Stimulated activated CD4-positive, alpha-beta T cell treated with anti-CD3 and anti-CD28 coated beads, Interleukin-12 subunit alpha, Interleukin-12 subunit beta, amount 100 ng/mL, for 48 hours (primary cell): ENCODE data around the gene ANXA3.
"Not testable (repeated sequence)": the region's sequence is repeated elsewhere in the genome, so short reads cannot be mapped to it uniquely, and the experiment has no call there.

Experiments used
- DNase-seq, 3 donors: peaks; one replicate each; pipeline ENCODE4 v3.0.0-alpha.2; 2020; ENCODE audit warnings: low read depth in 2 of 3, low spot score in 1 of 3

The ANXA3 gene

GRCh38 chr4:78570117-78570516 is 18.5 kb downstream of the ANXA3 start:
- no peak for DNase-seq

DNA sequence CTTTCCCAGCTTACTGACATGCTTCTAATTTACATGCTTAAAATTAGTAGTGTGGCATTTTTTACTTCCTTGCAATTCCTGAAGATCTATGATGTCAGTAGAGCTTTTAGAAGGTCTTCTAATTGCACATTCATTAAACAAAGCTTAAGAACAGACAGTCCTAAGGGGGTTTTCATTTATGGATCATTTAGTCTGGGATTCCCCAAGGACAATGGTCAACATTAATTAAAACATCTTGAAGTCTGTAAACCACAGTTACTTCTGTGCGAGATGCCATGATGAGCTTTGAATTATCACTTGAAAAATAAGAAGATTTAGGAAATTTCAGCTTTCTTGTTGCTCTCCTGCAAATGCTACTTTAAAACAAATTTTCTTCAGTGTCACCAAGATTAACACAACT is 20.2 kb downstream of the ANXA3 start:
- DNase-seq, result no peak

GRCh38 chr4:78578674-78579425 is 27.3 kb downstream of the ANXA3 start:
- DNase-seq, result no peak

- DNase-seq, result no peak
Observed at GRCh38 chr4:78581618-78582017, 30.0 kb downstream of the ANXA3 start.

GRCh38 chr4:78584863-78585547 is 33.4 kb downstream of the ANXA3 start:
- no peak for DNase-seq

- no peak for DNase-seq
Observed at GRCh38 chr4:78585633-78586032, 34.1 kb downstream of the ANXA3 start.

DNA sequence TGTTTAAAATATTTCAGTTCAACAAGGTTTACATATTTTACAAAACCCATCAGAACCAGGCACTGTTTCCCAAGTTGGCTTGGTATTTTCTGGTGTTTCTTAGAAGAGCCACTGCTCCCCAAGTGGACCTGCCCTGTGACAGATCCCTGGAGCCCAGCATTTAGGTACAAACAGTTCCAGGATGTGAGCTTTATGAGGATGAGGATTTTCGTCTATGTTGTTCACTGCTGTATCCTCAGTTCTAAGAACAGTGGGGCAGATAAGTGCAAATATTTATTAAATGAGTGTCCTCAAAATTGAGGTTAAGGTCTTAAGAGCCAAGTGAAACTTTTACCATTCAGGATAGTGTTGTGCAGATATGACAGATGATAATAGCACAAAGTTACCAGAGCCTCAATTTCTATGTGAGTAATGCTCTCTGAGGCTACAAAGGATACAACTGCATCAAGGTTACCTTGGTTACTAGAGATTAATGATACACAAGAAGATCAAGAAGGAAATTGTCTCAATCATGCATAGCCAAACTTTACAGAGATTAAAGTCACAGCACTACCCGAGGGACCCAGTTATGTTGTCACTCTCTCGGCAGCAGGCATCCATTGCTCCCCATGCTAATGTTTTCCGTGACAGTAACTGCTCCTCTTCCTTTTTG is 37.5 kb downstream of the ANXA3 start:
- DNase-seq, result no peak

DNA sequence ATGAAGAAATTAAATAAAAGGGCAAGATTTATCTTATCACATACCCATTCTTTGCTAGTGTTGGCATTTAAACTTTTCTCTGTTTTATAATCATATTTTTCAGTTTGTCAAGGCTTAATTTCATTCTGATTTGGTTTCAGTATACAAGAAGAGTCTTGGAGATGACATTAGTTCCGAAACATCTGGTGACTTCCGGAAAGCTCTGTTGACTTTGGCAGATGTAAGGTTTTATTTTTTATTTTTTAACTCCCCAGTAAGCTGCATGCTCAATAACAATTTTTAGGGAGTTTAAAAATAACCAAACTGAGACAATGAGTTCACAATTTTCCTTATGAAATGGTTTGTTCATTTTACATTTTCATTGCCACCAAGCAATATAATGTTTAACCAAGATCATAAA is 39.8 kb downstream of the ANXA3 start:
- DNase-seq, result no peak

DNA sequence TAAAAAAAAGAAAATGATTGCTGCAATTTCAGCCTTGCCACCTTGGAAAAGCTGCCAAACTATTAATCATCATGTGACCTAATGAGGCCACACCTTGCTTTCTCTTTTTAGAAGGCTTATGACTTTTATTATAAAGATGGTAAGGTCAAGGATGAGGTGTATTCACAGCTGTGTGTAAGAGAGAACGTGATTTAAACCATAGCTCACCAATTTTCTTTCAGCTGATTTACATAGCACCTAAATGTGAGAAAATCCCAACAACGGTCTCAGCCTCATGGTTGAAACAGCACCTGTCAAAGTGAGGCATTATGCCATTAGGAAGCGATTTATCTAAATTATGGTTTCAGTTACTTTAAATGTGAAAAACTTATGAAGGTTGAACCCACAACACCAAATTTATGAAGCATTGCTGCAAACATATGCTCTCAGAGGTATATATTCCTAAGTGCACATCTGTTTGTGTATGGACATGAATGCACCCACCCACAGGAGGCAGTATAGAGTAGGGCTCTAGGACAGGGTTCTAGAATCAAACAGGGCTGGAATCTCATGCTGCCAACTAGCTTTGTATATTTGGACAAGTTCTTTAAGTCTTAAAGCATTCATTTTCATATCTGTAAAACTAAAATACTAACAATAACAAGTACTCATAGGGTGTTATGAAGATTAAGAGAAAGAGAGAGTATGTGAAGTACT is 40.7 kb downstream of the ANXA3 start:
- no peak for DNase-seq

DNA sequence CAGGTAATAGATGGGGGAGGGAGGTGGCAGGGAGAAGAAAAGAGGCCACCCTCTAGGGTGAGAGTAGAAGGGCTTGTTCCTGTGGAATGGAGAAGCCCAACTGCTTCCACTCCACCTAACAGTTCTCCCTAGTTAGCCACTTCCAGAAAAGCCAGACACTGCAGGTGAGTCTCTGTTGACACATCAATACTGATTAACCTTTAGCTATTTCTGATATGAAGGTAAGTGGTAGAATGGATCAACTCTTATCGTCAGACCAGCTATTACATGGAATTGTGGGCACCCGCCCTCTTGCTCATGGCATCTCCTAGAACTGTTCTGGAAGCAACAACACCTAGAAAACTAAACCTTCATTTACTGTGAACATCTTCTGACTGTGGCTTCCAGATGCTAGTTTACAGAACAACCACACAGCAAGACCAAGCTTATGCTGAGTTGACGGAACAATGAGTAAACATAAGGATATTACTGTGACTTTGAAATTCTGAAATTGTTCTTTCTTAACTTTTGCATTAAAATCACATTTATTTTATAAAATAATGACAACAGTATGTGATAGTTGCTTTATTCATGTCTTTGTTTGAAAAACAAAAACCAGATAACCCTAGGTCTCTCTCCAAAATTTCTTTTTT is 44.7 kb downstream of the ANXA3 start:
- no peak for DNase-seq

GRCh38 chr4:78598431-78598830 is 46.9 kb downstream of the ANXA3 start:
- not testable (repeated sequence) for DNase-seq

- DNase-seq, result no peak
Observed at GRCh38 chr4:78599147-78599546, 47.6 kb downstream of the ANXA3 start.

DNA sequence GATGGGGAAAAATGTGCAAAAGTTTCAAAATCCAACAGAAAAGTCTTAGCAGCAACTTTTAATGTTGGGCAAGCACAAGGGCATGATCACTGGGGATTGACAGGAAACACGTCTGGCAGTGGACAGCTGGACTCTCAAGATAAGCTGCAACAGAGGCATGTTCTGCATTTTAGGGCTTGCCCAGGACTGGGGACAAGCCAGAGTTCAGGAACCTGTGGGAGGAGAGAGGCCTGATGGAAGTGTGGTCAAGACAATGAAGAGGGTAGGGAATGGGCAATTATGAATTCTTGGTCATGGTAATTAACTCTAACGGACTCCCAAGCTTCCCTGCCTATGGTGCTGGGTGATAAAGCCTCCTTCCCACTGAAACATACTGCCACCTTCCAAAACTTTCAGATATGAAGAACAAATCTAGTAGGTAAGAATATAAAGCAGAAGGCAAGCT is 48.4 kb downstream of the ANXA3 start:
- DNase-seq, result no peak

DNA sequence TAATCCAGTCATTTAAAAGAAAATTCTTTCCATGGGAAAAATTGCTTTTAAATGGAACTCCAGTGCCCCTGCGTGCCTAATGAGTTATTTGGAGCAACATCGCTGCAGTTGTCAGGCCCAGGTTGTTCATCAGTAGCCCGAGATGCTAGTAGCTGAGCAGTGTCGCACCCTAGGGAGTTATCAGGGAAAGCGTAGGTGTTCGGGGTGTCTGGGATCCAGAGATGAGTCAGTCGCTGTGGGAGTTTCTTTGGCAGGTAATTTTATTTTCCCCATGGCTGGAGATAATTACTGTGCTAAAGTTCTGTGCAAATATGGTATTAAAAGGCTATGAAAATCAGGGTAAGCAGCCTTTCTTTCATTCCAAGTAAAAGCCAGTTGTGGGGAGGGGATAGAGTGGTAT is 49.4 kb downstream of the ANXA3 start:
- no peak for DNase-seq

- DNase-seq, result no peak
Observed at GRCh38 chr4:78602334-78602733, 50.8 kb downstream of the ANXA3 start.

DNA sequence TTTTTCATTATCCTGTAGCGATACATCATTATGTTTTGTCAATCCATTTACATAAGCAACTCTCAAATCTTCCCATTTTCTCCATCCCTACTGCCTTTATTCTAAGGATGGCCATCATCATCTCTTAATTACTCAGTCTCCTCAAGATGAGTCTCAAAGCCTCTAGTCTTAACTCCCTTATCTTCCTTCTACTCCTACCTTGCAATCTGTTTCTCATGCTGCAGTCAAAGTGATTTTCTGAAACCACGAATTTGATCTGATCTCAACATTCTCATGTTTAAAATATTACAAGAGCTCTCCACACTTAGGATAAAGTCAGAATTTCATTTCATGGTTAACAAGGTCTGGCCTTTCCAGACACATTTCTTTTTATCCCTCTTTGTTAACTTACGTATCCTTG is 51.8 kb downstream of the ANXA3 start:
- no peak for DNase-seq

GRCh38 chr4:78604988-78605387 is 53.4 kb downstream of the ANXA3 start:
- no peak for DNase-seq

- no peak for DNase-seq
Observed at GRCh38 chr4:78606035-78606434, 54.5 kb downstream of the ANXA3 start.

- DNase-seq, result no peak
Observed at GRCh38 chr4:78606530-78607095, 55.0 kb downstream of the ANXA3 start.

DNA sequence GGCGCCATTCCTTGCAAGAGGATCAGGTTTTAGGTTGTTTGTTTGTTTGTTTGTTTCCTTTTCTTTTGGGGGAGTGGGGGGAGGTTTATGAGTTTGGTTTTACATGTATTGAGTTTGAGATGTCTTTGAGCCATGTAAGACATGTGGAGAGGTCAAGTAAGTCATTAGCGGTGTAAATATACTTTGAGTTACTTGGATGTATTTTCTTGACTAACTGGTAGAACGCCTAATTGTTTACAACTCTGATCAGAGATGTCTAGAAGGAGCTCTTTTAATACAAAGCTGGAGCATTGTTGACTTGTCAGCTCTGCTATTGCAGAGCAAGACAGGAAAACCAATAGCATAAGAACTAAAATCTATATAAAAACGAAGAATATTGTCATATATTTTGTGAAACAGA is 57.1 kb downstream of the ANXA3 start:
- DNase-seq, result no peak

DNA sequence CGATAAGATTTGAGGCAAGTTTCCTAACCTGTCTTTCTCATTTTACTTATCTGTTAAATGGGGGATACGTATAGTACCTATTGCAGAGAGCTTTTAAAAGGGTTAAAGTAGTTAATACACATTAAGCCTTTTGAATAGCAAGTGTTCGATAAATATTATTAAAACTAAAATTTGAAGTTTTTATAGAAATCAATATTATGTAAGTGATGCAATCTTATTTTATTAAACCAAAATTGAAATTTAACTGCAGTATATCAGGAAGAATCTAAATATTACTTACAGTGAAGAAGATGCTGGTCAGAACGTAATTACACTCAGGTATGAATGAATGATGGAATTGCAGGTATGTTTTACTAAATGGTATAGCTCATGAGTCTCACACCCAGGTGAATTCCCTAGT is 58.0 kb downstream of the ANXA3 start:
- DNase-seq, result no peak
